Neural crest cell (in vitro differentiated cells): ENCODE measurements around the gene LAS1L. TPM values are rescaled to one million over a fixed set of nuclear protein-coding genes. Genes with fewer than 3 reads are reported as not detected.

ENCODE experiments used
- DNase-seq: peaks from one replicate; pipeline ENCODE4 v3.0.0; 2021; ENCODE audit warnings: low read depth, mixed read lengths, low spot score
- H3K27ac Mint-ChIP-seq: one replicate; pipeline ENCODE4 v1.8.0; 2021; ENCODE audit warnings: mild to moderate bottlenecking, mixed read lengths; ENCODE audit not compliant: unreplicated experiment
- H3K27me3 Mint-ChIP-seq: 2 replicates; pipeline ENCODE4 v1.8.0; 2021; ENCODE audit warnings: low read depth, mild to moderate bottlenecking, mixed read lengths
- H3K36me3 Mint-ChIP-seq: 2 replicates; pipeline ENCODE4 v1.8.0; 2021; ENCODE audit warnings: low read depth, mild to moderate bottlenecking, mixed read lengths
- H3K4me1 Mint-ChIP-seq: 2 replicates; pipeline ENCODE4 v1.8.0; 2021; ENCODE audit warnings: mixed read lengths
- H3K4me3 Mint-ChIP-seq: one replicate; pipeline ENCODE4 v1.8.0; 2021; ENCODE audit warnings: mild to moderate bottlenecking, mixed read lengths
- H3K9me3 Mint-ChIP-seq: 2 replicates; pipeline ENCODE4 v1.8.0; 2021; ENCODE audit warnings: mixed read lengths
- CTCF ChIP-seq: fragments of 200-600 bp; sonication (generic); conservative IDR thresholded peaks from 2 replicates; pipeline ENCODE4 v1.5.0; 2021; ENCODE audit warnings: antibody characterized with exemption, mild to moderate bottlenecking
- total RNA-seq: library from RNA; stranded (reverse); gene quantifications from 2 replicates; pipeline ENCODE4 v1.2.1, GENCODE V29; 2021

The LAS1L gene
- total RNA-seq, 1 donor from 2014 or later: 48.5 TPM

DNA sequence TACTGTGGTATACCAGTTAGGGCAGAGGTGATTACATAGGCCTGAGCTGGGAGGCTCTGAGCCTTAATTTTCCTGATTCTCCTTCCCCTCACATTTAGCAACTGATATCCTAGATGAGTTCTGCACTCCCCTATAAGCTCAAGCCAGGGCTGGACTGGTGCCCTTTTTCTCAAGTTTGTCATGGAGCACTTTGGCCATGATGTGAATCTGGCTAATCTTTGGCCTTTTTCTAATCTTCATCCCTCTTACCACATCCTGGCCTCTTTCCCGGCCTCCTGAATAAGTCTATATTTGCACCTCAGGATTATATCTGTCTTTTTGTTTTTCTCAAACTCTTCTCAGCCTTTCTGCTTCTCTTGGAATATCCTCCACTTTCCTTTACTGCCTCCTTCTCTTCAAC lies 10.9 kb upstream of the LAS1L start:
- no peak overlapping the region for H3K27ac Mint-ChIP-seq
- H3K36me3 Mint-ChIP-seq: no peaks in the 10 kb centered on the region
- no peaks in the 10 kb centered on the region for H3K4me1 Mint-ChIP-seq
- TF ChIP-seq CTCF: no peak
- H3K27me3 Mint-ChIP-seq: no peaks in the 10 kb centered on the region
- no peaks in the 10 kb centered on the region for H3K9me3 Mint-ChIP-seq
- DNase-seq: no peak
- H3K4me3 Mint-ChIP-seq: no peak overlapping the region

- peaks cover 18% of the 10 kb centered on the region for H3K4me1 Mint-ChIP-seq
- no peaks in the 10 kb centered on the region for H3K27me3 Mint-ChIP-seq
- TF ChIP-seq CTCF: no peak
- DNase-seq: no peak
- H3K27ac Mint-ChIP-seq: no peak overlapping the region
- H3K9me3 Mint-ChIP-seq: peaks cover 2% of the 10 kb centered on the region
- peak overlapping the region; percentile 14 for H3K4me3 Mint-ChIP-seq
- peaks cover 2% of the 10 kb centered on the region for H3K36me3 Mint-ChIP-seq
Measured at GRCh38 chrX:65537229-65537628, 2.6 kb upstream of the LAS1L start.

- DNase-seq: no peak
- H3K4me1 Mint-ChIP-seq: peaks cover 18% of the 10 kb centered on the region
- H3K27ac Mint-ChIP-seq: no peak overlapping the region
- H3K4me3 Mint-ChIP-seq: no peak overlapping the region
- H3K36me3 Mint-ChIP-seq: peaks cover 2% of the 10 kb centered on the region
- H3K27me3 Mint-ChIP-seq: no peaks in the 10 kb centered on the region
- no peak for TF ChIP-seq CTCF
- peaks cover 2% of the 10 kb centered on the region for H3K9me3 Mint-ChIP-seq
Measured at GRCh38 chrX:65536291-65536690, 1.7 kb upstream of the LAS1L start.

DNA sequence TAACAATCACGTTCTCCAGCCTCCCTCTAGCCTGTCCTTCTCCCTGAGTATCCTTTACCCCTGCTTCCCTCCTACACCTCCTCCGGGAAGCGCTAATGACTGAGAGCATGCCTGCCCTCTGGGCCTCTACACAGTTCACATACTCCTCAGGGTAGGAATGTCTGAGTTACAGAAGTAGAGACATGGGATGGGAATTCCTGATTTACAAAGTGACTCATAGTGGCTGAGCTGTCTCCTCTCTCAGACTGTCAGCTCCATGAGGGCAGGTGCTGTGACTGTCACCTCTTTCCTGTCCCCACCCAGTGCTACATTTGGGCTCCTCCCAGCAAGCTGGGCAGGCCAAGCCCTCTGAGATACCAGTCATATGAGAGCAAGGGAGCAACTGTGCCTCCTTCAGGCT lies 2.6 kb downstream of the LAS1L start:
- no peak overlapping the region for H3K4me3 Mint-ChIP-seq
- peaks cover 18% of the 10 kb centered on the region for H3K4me1 Mint-ChIP-seq
- no peaks in the 10 kb centered on the region for H3K9me3 Mint-ChIP-seq
- DNase-seq: no peak
- H3K27me3 Mint-ChIP-seq: no peaks in the 10 kb centered on the region
- TF ChIP-seq CTCF: no peak
- peaks cover 2% of the 10 kb centered on the region for H3K36me3 Mint-ChIP-seq
- no peak overlapping the region for H3K27ac Mint-ChIP-seq

DNA sequence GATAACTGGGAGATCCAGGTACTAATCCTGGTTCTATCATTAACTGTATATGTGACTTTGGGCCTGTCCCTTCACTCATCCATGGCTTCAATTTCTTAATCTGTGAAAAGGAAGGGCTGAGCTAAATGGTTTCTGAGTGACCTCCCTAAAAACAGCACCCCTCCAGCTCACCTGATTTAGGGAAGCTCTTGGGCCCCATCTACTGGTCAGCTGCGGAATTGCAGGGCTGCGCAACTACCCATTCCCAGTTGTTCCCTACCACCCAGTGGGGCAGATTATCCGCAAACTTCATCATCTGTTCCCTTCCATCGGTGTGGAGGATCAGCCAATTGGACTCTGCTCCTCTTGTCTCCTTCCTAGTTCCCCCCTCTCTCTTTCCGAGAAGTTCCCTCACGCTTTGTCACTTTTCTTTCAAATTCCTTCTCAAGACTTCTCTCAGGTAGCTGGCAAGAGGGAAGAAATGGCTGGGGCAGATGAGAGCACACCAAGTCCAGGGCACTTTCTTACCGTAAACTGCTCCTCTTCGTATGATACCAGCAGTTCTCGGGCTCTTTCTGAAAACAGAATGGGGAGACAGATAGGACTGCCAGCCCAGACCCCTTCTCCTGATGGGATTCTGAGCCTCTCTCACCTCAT lies 5.8 kb downstream of the LAS1L start:
- H3K4me3 Mint-ChIP-seq: peak overlapping the region; percentile 22
- H3K9me3 Mint-ChIP-seq: no peaks in the 10 kb centered on the region
- H3K36me3 Mint-ChIP-seq: no peaks in the 10 kb centered on the region
- TF ChIP-seq CTCF: peak; percentile 87
- no peak overlapping the region for H3K27ac Mint-ChIP-seq
- DNase-seq: peak; percentile 53
- H3K4me1 Mint-ChIP-seq: peaks cover 11% of the 10 kb centered on the region
- H3K27me3 Mint-ChIP-seq: no peaks in the 10 kb centered on the region
